ENCODE data around the gene RASSF4.

The RASSF4 gene

GRCh38 chr10:44929356-44930255, 30.0 kb upstream of the RASSF4 start:
- DNase-seq: no peak

GRCh38 chr10:44930904-44931620, 28.5 kb upstream of the RASSF4 start:
- DNase-seq: no peak

GRCh38 chr10:44931621-44932516, 27.7 kb upstream of the RASSF4 start:
- no peak for DNase-seq

GRCh38 chr10:44932517-44933450, 26.8 kb upstream of the RASSF4 start:
- DNase-seq: peak; percentile 88

GRCh38 chr10:44933451-44934321, 25.9 kb upstream of the RASSF4 start:
- DNase-seq: no peak

GRCh38 chr10:44934416-44935200, 25.0 kb upstream of the RASSF4 start:
- DNase-seq: no peak

GRCh38 chr10:44935201-44935965, 24.2 kb upstream of the RASSF4 start:
- DNase-seq: no peak

- no peak for DNase-seq
Measured at GRCh38 chr10:44935966-44936295, 23.7 kb upstream of the RASSF4 start.

- DNase-seq: no peak
Measured at GRCh38 chr10:44936314-44936975, 23.2 kb upstream of the RASSF4 start.

- DNase-seq: no peak
Measured at GRCh38 chr10:44937196-44938005, 22.2 kb upstream of the RASSF4 start.

GRCh38 chr10:44938956-44939355, 20.6 kb upstream of the RASSF4 start:
- no peak for DNase-seq

- no peak for DNase-seq
Measured at GRCh38 chr10:44939691-44940401, 19.8 kb upstream of the RASSF4 start.

- no peak for DNase-seq
Measured at GRCh38 chr10:44944354-44944753, 15.2 kb upstream of the RASSF4 start.

- DNase-seq: no peak
Measured at GRCh38 chr10:44946205-44946604, 13.4 kb upstream of the RASSF4 start.

- no peak for DNase-seq
Measured at GRCh38 chr10:44947371-44948152, 12.0 kb upstream of the RASSF4 start.

GRCh38 chr10:44948642-44949041, 11.0 kb upstream of the RASSF4 start:
- DNase-seq: no peak

Measured in activated CD4-positive, alpha-beta T cell treated with anti-CD3 and anti-CD28 coated beads, Interleukin-2, Interleukin-6, amounts not matched to agents 100 ng/mL and 50 ng/mL, durations not matched to agents 16 hours and 8 hours (primary cell).